ENCODE results near the gene DOK3.

Gene DOK3

GRCh38 chr5:177520916-177521513 is 11.4 kb upstream of the DOK3 start:
- Histone ChIP-seq H3K27me3 (replicated peaks; ENCODE audit: control insufficient read depth, insufficient read depth, low read length) (no peaks in the 10 kb centered on the region), H3K9me3 (ENCODE audit: control insufficient read depth, low read length) (no peaks in the 10 kb centered on the region), H3K4me1 (ENCODE audit: control insufficient read depth, insufficient read depth, low read length) (peaks cover 7% of the 10 kb centered on the region), H3K9ac (ENCODE audit: low read length) (no peak overlapping the region), H3K4me3 (ENCODE audit: low read length) (no peak overlapping the region), H3K36me3 (ENCODE audit: control insufficient read depth, insufficient read depth, low read length, severe bottlenecking) (peaks cover 64% of the 10 kb centered on the region)
- DNase-seq (ENCODE audit: low read depth) = no peak

- Histone ChIP-seq H3K4me3 (ENCODE audit: low read length) (no peak overlapping the region), H3K36me3 (ENCODE audit: control insufficient read depth, insufficient read depth, low read length, severe bottlenecking) (peaks cover 63% of the 10 kb centered on the region), H3K9me3 (ENCODE audit: control insufficient read depth, low read length) (no peaks in the 10 kb centered on the region), H3K9ac (ENCODE audit: low read length) (no peak overlapping the region), H3K4me1 (ENCODE audit: control insufficient read depth, insufficient read depth, low read length) (peaks cover 14% of the 10 kb centered on the region), H3K27me3 (replicated peaks; ENCODE audit: control insufficient read depth, insufficient read depth, low read length) (no peaks in the 10 kb centered on the region)
- no peak for DNase-seq (ENCODE audit: low read depth)
These were observed 10.6 kb upstream of the DOK3 start for GRCh38 chr5:177520271-177520670.

- H3K36me3 ChIP-seq (ENCODE audit: control insufficient read depth, insufficient read depth, low read length, severe bottlenecking) = peaks cover 63% of the 10 kb centered on the region
- H3K27me3 ChIP-seq (replicated peaks; ENCODE audit: control insufficient read depth, insufficient read depth, low read length) = no peaks in the 10 kb centered on the region
- H3K4me3 ChIP-seq (ENCODE audit: low read length) = no peak overlapping the region
- peak overlapping the region; percentile 8 for H3K9ac ChIP-seq (ENCODE audit: low read length)
- peaks cover 19% of the 10 kb centered on the region for H3K4me1 ChIP-seq (ENCODE audit: control insufficient read depth, insufficient read depth, low read length)
- H3K9me3 ChIP-seq (ENCODE audit: control insufficient read depth, low read length) = no peaks in the 10 kb centered on the region
- no peak for DNase-seq (ENCODE audit: low read depth)
These were observed 10.0 kb upstream of the DOK3 start for GRCh38 chr5:177519463-177520235.

- H3K36me3 ChIP-seq (ENCODE audit: control insufficient read depth, insufficient read depth, low read length, severe bottlenecking) = peaks cover 67% of the 10 kb centered on the region
- H3K4me1 ChIP-seq (ENCODE audit: control insufficient read depth, insufficient read depth, low read length) = peaks cover 19% of the 10 kb centered on the region
- H3K27me3 ChIP-seq (replicated peaks; ENCODE audit: control insufficient read depth, insufficient read depth, low read length) = no peaks in the 10 kb centered on the region
- H3K9me3 ChIP-seq (ENCODE audit: control insufficient read depth, low read length) = no peaks in the 10 kb centered on the region
- peak; percentile 99 for DNase-seq (ENCODE audit: low read depth)
- peak within 1 kb of the TSS; percentile 94 for H3K9ac ChIP-seq (ENCODE audit: low read length)
- peak within 1 kb of the TSS; percentile 92 for H3K4me3 ChIP-seq (ENCODE audit: low read length)
These were observed 7.3 kb upstream of the DOK3 start, which contains the start of gene DDX41 for GRCh38 chr5:177516601-177517568. TSS of gene DDX41 (minus strand) at chr5:177516961. CDS start at chr5:177516945, 16 bp downstream.

- Histone ChIP-seq H3K36me3 (ENCODE audit: control insufficient read depth, insufficient read depth, low read length, severe bottlenecking) (peaks cover 67% of the 10 kb centered on the region), H3K9ac (ENCODE audit: low read length) (peak overlapping the region; percentile 94), H3K4me3 (ENCODE audit: low read length) (peak overlapping the region; percentile 92), H3K27me3 (replicated peaks; ENCODE audit: control insufficient read depth, insufficient read depth, low read length) (no peaks in the 10 kb centered on the region), H3K9me3 (ENCODE audit: control insufficient read depth, low read length) (no peaks in the 10 kb centered on the region), H3K4me1 (ENCODE audit: control insufficient read depth, insufficient read depth, low read length) (peaks cover 22% of the 10 kb centered on the region)
- no peak for DNase-seq (ENCODE audit: low read depth)
These were observed 6.0 kb upstream of the DOK3 start for GRCh38 chr5:177515580-177515979.

- no peaks in the 10 kb centered on the region for H3K9me3 ChIP-seq (ENCODE audit: control insufficient read depth, low read length)
- no peak overlapping the region for H3K4me3 ChIP-seq (ENCODE audit: low read length)
- no peaks in the 10 kb centered on the region for H3K27me3 ChIP-seq (replicated peaks; ENCODE audit: control insufficient read depth, insufficient read depth, low read length)
- H3K9ac ChIP-seq (ENCODE audit: low read length) = peak overlapping the region; percentile 94
- H3K36me3 ChIP-seq (ENCODE audit: control insufficient read depth, insufficient read depth, low read length, severe bottlenecking) = peaks cover 61% of the 10 kb centered on the region
- no peak for DNase-seq (ENCODE audit: low read depth)
- H3K4me1 ChIP-seq (ENCODE audit: control insufficient read depth, insufficient read depth, low read length) = peaks cover 22% of the 10 kb centered on the region
These were observed 4.9 kb upstream of the DOK3 start for GRCh38 chr5:177514541-177514940.

GRCh38 chr5:177513500-177513899 is 3.9 kb upstream of the DOK3 start:
- Histone ChIP-seq H3K4me3 (ENCODE audit: low read length) (no peak overlapping the region), H3K36me3 (ENCODE audit: control insufficient read depth, insufficient read depth, low read length, severe bottlenecking) (peaks cover 58% of the 10 kb centered on the region), H3K27me3 (replicated peaks; ENCODE audit: control insufficient read depth, insufficient read depth, low read length) (no peaks in the 10 kb centered on the region), H3K9ac (ENCODE audit: low read length) (no peak overlapping the region), H3K4me1 (ENCODE audit: control insufficient read depth, insufficient read depth, low read length) (peaks cover 18% of the 10 kb centered on the region), H3K9me3 (ENCODE audit: control insufficient read depth, low read length) (no peaks in the 10 kb centered on the region)
- no peak for DNase-seq (ENCODE audit: low read depth)

- Histone ChIP-seq H3K27me3 (replicated peaks; ENCODE audit: control insufficient read depth, insufficient read depth, low read length) (no peaks in the 10 kb centered on the region), H3K4me1 (ENCODE audit: control insufficient read depth, insufficient read depth, low read length) (peaks cover 18% of the 10 kb centered on the region), H3K4me3 (ENCODE audit: low read length) (no peak overlapping the region), H3K9ac (ENCODE audit: low read length) (no peak overlapping the region), H3K36me3 (ENCODE audit: control insufficient read depth, insufficient read depth, low read length, severe bottlenecking) (peaks cover 58% of the 10 kb centered on the region), H3K9me3 (ENCODE audit: control insufficient read depth, low read length) (no peaks in the 10 kb centered on the region)
- no peak for DNase-seq (ENCODE audit: low read depth)
These were observed 3.2 kb upstream of the DOK3 start for GRCh38 chr5:177512736-177513380.

- no peak overlapping the region for H3K9ac ChIP-seq (ENCODE audit: low read length)
- H3K36me3 ChIP-seq (ENCODE audit: control insufficient read depth, insufficient read depth, low read length, severe bottlenecking) = peaks cover 58% of the 10 kb centered on the region
- no peak for DNase-seq (ENCODE audit: low read depth)
- H3K4me3 ChIP-seq (ENCODE audit: low read length) = no peak overlapping the region
- H3K9me3 ChIP-seq (ENCODE audit: control insufficient read depth, low read length) = no peaks in the 10 kb centered on the region
- H3K4me1 ChIP-seq (ENCODE audit: control insufficient read depth, insufficient read depth, low read length) = peaks cover 18% of the 10 kb centered on the region
- H3K27me3 ChIP-seq (replicated peaks; ENCODE audit: control insufficient read depth, insufficient read depth, low read length) = no peaks in the 10 kb centered on the region
These were observed 2.4 kb upstream of the DOK3 start for GRCh38 chr5:177511796-177512675.

- Histone ChIP-seq H3K9me3 (ENCODE audit: control insufficient read depth, low read length) (no peaks in the 10 kb centered on the region), H3K4me1 (ENCODE audit: control insufficient read depth, insufficient read depth, low read length) (peaks cover 17% of the 10 kb centered on the region), H3K9ac (ENCODE audit: low read length) (no peak overlapping the region), H3K4me3 (ENCODE audit: low read length) (no peak overlapping the region), H3K27me3 (replicated peaks; ENCODE audit: control insufficient read depth, insufficient read depth, low read length) (no peaks in the 10 kb centered on the region), H3K36me3 (ENCODE audit: control insufficient read depth, insufficient read depth, low read length, severe bottlenecking) (peaks cover 58% of the 10 kb centered on the region)
- DNase-seq (ENCODE audit: low read depth) = no peak
These were observed 1.6 kb upstream of the DOK3 start for GRCh38 chr5:177511181-177511580.

Measured in adipocyte (in vitro differentiated cells).